ENCODE results near the gene FSD2.
A peak's percentile ranks its signal among the peaks of the same experiment; 100 is the strongest.
"Not testable (repeated sequence)": the region's sequence is repeated elsewhere in the genome, so short reads cannot be mapped to it uniquely, and the experiment has no call there.

FSD2 gene

GRCh38 chr15:82726816-82727215, 79.1 kb downstream of the FSD2 start:
- DNase-seq: no peak

GRCh38 chr15:82715003-82715402, 90.9 kb downstream of the FSD2 start:
- no peak for DNase-seq

GRCh38 chr15:82714016-82714415, 91.9 kb downstream of the FSD2 start:
- DNase-seq: no peak

- DNase-seq: no peak
Measured at GRCh38 chr15:82712036-82712435, 93.8 kb downstream of the FSD2 start.

GRCh38 chr15:82710926-82711490, 94.9 kb downstream of the FSD2 start:
- DNase-seq: no peak

- DNase-seq: no peak
Measured at GRCh38 chr15:82710208-82710555, 95.7 kb downstream of the FSD2 start.

- DNase-seq: peak; percentile 94
Measured at GRCh38 chr15:82709421-82710207, 96.3 kb downstream of the FSD2 start, which contains the start of gene AP3B2. Gene AP3B2, minus strand, starts transcription at chr15:82709875. Its CDS starts 169 bp downstream, at chr15:82709706.

GRCh38 chr15:82709081-82709420, 96.8 kb downstream of the FSD2 start:
- DNase-seq: peak; percentile 53

GRCh38 chr15:82705856-82706255, 100.0 kb downstream of the FSD2 start:
- not testable (repeated sequence) for DNase-seq
